DMS53 treated with DMSO at 0.1 percent for 48 hours (cell line): ENCODE data around the gene PORCN.
A peak's percentile ranks its signal among the peaks of the same experiment; 100 is the strongest.

Experiments used
- DNase-seq: peaks from one replicate; lab custom pipeline; 2025; ENCODE audit not compliant: unreplicated experiment; lab: John Stamatoyannopoulos, UW

PORCN gene

DNA sequence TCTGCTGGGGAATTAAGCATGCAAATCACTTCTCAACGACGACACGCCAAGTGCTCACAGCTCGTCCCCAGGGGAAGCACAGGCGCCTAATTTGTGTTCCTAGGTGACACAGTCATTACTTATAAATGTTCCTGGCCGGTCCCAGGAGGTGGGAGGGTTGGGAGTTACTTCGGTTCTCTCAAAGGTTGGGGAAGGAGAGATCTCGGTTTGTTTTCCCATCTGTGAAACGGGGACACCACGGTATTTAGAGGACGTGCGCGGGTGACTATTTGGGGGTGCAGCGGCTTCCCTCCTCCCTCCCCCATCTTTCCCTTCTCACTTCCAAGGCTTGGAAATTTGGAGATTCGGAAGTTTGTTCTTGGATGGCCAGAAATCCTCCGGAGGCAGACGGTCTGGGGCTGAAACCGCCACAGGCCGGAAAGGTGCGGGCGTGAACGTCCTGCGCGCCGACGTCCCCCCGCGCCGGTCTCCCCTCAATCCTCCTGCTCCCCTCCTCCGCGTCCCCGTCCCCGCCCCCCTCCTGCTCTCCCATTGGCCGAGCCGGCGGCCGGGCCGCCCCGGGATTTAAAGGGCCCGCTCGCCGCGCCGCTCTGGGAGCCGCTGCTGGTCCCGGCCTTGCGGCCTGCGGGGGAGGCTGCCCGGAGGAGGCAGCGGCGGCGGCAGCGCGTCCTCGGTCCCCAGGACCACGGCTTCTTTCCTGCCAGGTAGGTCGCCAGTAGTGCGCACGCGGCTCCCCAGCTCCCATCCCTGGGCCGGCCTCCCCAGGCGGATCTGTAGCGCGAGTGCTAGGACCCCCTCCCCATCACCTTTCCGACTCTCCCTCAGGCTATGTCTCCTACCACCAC is at the start of gene PORCN:
TSS of gene PORCN (plus strand) at position 593 of the 845 bp plus-strand sequence. CDS start 829 bp downstream, outside the sequence.
- DNase-seq: peak; percentile 26

DNA sequence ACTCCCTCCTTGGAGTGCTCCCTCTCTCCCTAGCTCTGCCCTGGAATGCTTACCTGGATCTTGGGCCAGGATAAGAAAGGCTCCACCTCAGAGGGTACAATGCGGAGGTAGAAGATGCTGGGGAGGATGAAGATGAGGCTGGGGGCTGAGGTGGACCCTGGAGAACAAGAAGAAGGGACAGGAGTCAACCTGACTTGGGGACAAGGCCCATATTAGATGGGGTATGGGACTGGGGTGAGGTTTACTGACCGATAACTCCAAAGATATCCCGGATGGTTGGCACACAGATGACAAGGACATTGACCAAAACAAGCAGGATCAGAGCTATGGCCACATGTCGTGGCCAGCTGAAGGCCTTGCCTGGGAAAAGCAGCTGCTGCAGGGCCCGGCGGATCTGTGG is 49.3 kb upstream of the PORCN start:
- DNase-seq: no peak

DNA sequence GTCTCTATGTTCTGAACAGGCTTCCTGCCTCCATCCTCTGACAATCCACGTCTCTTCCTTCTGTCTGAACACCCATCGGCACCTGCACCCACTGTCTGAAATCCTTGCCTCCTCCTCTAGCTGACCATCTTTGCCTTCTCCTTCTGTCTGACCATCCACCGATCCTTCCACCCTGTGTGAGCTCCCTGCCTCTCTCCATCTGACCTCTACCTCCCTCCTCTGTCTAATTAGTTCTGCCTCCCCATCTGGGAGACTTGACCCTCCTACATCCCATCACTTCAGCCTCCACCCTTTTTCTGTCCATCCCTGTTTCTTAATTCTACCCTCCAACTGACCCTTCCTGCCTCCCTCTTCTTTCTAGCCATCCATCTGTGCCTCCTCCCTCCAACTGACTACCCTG is 48.8 kb upstream of the PORCN start:
- DNase-seq: no peak

DNA sequence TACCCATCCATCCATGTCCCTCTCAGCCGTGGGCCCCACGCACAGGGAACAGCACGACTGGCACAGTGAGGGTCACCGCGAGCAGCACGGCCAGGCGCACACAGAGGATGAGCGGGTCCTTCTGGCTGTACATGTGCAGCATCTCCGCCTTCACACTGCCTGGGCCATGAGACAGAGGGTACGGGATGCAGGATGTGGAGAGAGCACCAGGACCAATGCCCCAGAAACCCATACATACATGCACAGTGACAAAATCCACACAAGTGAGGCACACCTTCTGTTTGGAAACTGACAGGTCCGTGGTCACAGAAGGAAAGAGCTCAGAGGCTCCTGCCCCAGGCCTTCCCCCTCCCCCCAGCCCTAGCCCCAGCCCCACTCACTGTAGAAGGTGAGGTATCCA is 48.2 kb upstream of the PORCN start:
- no peak for DNase-seq

DNA sequence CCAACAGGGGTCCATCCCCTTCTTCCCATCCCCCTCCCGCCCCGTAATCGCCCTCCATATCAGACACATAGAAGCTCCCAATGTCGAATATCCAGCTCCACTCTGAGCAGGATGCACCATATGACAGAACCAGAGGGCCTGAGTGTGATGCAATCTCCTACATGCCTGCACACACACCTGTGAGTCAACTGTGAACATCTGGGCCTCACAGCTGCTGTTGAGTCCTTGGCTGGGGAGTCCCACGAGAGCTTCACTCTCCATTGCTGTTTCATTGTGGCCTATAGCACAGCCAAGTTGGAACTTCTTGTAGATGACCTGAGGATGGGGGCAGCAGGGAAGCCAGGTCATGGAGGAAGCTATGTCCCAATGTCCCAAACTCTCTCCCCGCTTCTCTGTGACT is 47.0 kb upstream of the PORCN start:
- no peak for DNase-seq

DNA sequence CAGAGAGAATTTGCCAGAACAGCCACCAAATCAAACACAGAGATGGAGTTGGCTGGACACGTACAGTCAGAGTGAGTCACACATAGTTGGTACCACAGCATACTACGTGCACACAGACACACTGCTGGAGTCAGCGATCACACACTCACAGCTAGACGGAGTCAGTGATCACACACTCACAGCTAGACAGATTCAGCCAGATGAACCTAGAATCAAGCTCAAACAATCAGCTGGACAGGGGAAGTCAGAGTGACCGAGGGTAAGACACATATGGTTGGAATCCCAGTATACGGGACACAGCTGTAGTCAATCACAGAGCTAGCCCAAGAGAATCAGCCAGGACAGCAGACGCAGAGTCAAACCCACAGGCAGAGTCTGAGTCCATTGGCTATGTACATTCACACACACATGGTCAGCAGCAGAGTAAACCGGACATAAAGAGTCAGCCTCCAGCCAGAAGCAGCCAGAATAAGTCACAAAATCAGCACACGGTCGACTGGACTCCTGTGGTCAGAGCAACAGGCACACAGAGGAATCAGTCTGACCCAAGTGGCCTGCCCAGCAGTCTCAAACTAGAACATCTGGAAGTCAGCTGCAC is 43.4 kb upstream of the PORCN start:
- DNase-seq: no peak

DNA sequence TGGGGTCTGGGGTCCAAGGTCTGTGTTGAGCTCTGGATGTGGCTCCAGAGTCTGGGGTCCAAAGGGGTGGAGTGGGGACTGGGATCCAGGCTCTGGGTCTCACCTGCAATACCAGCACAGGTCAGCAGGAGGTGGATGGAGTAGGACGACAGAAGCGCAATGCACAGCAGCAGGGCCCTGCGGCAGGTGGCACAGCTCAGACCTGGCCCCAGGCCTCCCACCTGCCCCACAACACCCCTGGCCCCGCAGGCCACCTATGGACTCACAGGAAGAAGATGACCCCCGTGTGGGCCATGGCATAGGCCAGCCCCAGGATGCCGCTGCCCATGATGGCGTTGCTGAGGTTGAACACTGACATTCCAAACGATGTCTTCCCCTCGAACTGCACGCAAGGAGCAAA is 42.1 kb upstream of the PORCN start:
- DNase-seq: no peak

DNA sequence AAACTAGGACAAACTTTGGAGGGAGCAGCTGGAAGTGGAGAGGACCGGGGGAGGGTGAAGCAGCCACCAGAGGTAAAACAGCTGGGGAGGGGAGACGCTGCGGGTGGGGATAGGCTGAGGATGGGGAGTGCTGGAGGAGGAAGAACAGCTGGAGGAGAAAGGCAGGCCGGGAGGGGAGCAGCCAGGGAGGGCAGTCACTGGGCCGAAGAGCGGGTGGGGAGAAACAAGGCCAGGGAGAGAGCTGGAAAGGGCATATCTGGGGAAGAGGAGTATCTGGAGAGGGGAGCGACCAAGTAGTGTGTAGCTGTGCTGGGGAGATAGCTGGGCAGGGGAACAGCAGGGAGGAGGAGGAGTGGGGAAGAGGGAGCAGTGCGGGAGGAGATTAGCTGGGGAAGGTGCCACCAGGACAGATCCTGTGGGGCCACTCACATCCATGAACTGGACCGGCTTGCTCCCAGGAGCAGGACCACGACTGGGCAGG is 41.5 kb upstream of the PORCN start:
- no peak for DNase-seq

DNA sequence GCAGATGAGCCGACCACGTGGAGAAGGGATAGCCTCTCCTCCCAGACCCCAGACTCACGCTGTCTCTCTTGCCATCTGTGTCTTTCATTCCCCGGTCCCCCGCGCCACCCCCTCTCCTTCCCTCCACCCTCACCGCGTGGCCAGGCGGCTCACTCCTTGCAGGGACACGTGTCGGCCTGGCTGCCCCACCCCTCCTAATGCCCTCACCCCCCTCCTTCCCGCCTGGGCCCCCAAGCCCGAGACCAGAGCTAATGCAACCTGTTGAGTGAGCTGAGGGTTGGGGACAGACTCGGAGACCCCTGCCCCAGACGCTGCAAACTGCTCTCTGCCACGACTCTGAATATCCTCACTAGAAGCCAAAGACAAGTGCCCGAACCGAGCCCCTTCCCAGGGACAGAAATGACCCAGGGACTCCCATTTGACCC is 40.5 kb upstream of the PORCN start:
- no peak for DNase-seq

DNA sequence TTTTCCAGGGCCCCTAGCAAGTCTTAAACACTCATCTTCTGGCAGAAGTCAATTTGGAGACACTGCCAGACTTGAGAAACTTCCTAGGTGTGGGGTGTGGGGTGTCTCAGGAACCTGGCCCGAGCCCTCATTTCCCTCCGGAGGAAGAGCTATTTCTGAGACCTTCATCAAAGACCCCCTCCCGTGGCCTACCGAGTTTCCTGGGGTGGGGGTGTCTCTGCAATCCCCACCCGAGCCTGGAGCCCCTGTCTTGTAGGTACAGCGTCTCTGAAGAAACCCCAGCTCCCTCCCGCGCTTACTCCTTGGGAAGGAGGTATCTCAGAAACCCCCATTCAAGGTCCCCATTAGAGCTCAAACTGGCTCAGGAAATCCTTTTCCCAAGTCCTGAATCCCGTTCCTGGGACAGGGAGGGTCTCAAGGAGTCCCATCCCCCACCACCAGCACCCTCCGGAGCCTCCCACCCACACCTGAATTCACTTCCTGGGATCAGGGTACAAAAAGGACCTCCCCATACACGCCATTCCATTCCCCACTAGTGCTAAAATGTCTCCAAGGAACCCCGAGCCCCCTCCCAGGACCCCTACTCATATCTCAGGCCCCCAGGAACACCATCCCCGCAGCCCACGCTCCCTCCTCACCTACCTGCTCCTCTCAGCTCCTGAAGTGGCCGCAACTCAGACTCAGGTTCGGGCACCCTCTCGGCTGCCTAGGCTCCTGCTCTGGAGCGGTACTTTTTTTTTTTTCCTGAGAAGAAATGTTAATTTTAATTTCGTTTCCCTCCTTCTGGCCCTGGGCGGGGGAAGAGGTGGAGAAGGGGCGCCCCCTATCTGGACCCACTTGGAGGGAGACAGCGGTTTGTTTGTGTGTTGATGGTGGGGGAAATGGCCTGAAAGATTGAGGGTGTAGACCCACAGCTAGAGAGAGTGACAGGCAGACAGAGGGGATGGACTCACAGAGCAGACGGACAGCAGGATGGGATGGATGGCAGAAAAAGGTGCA is 39.8 kb upstream of the PORCN start:
- no peak for DNase-seq

DNA sequence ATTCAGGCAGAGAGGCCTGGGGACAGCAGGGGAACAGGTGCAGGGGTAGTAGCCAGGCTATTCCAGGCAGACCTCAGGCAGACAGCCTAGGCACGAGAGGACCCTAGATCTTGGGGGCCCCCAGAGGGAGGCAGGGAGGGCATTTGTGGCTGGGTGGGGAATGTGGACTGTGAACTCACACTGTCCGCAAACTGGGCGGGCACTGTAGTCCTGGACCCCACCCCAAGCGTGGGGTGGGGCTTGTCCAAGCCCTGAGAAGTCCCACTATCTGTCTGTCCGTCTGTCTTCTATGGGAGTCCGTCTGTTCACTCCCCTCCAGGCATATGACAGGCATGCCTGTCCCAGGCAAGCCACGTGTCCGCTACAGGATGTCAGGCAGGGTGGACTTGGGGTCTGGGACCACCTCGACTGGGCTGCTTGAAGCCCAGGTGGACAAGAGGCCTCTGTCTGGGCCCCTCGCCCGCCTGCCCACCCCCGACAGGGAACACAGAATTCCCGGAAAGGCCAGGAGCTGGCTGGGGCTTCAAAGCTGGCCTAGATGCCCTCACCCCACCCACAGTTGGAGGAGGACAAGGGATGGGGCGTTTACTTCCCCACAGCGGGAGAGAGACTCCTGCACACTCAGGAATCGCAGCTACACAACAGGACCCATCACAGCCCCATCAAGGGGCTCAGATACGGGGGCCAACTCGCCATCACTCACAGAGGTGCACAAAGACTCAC is 38.5 kb upstream of the PORCN start, which contains the start of gene SLC38A5:
TSS of gene SLC38A5 (minus strand) at position 151 of the 723 bp plus-strand sequence. CDS start 2,336 bp downstream, outside the sequence.
- no peak for DNase-seq

DNA sequence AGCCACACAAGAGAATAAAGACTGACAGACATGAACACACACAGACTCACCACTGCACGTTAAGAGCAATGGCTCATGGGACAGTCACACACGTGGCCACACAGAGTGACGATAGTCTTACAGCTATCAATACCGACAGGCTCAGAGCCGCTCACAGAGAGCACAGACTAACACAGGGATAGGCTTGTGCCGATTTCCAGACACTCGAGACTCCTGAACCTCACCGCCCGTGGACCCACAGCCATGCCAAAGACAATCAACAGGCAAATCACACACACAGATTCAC is 38.0 kb upstream of the PORCN start:
- no peak for DNase-seq

DNA sequence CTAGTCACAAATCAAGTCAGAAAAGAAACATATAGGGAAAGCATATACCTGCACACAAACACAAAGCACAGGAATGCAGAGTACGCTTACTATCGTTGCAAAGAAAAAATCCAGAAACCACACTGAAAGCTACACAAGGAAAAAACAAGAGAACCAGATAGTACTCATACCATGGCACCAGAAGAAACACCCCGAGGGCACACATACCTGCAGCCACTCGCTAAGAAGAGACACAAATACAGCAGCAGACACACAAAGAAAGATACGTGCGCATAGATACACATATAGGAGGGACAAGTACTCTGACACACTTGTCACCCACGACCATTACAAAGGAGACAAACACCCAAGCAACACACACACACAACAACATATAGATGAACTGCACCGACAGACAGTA is 37.3 kb upstream of the PORCN start:
- DNase-seq: no peak

DNA sequence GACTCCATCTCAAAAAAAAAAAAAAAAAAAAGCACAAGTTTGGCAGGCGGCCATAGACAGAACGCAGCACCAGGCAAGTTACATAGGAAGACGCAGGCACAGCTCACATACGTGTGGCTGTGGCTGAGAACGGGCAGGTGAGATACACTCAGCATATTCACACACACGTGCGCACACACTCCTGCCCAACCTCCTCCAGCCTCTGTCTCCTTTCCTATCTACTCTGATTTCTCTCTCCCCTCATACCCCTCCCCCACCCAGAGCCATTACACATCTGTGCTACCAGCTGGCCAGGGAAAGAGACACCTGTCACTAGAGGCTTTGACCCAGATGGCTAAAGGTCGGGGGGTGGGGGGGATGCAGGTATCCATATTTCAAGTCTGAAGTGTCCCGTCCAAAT is 36.6 kb upstream of the PORCN start:
- DNase-seq: no peak

DNA sequence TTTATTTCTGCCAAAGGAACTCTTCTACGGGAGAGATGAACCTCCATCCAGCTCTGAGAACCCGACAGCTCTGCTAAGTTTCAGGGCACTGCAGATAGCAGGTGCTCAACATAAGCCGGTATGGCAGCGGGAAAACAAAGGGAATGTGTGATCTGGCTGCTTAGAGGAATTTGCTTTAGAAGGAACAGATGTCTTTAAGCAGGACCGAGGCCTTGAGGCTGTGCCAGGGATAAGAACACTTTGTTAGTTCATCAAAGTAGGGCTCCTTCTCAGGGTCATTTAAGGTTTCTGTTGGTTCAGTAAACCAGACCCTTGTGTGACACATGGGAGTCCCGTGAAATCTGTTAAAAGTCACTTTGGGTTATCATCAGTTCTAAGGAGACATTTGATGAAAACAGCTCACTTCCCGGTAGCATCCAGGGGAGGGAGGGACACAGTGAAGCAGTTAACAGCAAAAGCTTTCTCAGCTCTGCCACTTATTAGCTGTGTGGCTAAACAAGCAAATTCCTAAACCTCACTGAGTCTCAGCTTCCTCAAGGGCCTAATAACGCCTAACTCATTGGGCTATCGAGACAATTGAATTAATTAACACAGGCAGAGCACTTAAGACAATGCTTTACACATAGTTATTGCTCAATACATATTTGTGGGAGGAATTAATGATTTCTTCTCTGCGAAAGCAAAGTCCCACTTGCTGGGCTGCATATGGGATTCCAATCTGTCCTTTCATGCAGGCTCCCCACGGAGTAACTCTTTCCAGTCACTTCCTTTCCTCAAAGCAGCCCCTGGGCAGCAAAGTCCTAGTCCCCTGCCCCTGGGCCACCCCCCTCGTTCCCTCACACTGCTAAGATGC is 35.7 kb upstream of the PORCN start:
- DNase-seq: no peak

DNA sequence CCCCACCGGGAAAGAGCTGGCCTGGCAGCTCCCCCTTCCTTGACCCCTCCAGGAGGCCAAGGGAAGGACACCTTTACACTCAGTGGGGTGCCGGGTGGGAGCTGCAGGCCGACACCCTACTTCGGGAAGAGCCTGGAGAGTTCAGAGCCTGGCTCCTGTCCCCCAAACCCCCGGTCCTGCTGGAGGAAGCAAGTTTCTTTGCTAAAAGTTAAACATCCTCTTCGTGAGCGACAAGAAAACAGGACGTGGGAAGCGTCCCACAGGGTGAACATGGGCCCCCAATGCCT is 35.1 kb upstream of the PORCN start:
- DNase-seq: no peak

DNA sequence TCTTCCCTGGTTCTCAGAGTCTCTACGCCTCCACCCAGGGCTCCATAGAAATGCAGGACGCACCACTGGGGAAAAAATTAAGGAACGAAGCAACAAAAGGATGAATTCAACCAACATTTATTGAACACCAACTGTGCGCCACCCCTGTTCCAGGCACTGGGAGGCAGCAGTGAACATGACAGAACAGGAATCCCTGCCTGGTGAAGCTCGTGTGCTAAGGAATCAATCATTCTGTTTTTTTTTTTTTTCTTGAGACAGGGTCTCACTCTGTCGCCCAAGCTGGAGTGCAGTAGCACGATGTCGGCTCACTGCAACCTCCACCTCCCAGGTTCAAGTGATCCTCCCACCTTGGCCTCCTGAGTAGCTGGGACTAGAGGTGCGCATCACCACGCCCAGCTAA is 34.7 kb upstream of the PORCN start:
- DNase-seq: no peak

DNA sequence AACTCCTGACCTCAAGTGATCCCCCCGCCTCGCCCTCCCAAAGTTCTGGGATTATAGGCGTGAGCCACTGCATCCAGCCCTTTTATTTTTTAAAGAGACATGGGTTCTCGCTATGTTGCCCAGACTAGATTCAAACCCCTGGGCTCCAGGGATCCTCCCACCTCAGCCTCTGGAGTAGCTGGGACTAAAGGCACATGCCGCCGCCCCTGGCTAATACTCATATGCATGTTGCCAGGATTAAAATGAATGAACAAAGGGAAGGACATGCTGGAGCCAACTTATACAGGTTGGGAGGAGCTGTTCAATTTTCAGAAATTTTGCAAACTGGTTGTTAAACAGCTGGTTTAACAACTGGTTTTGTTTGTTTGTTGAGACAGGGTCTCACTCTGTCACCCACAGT is 34.2 kb upstream of the PORCN start:
- DNase-seq: no peak

DNA sequence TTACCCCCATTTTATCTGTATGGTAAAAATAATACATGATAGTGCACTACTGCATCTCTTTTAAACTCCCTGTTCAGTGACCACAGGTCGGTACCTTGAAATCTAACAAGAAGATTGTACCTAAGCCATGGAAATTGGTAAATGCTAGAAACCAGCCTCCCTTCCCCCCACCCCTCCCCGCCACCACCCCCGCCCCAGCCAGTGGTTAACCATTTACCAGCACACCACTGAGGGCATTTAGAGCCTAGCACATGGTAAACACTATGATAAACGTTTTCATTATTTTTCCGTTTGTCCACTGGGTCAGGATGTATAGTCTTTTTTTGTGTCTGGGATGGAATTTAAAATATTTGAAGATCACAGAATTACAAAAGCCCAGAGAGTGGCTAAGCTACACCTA is 33.5 kb upstream of the PORCN start:
- peak; percentile 38 for DNase-seq
